SK-N-SH (cell line): ENCODE results near the gene SPDEF. TPM values are rescaled to one million over a fixed set of nuclear protein-coding genes. Genes with fewer than 3 reads are reported as not detected.

Experiments used
- CTCF ChIA-PET: fragments of 300-600, 350-600 bp; formaldehyde crosslinking; extraction: SDS; loops from one replicate; lab custom pipeline; 2021; lab: Yijun Ruan, JAX
- POLR2A ChIA-PET: fragments of 350-600 bp; sonication (Branson Sonifier 250); formaldehyde crosslinking; extraction: SDS; loops from one replicate; lab custom pipeline; 2020; ENCODE audit warnings: antibody characterized with exemption, inconsistent platforms; lab: Yijun Ruan, JAX
- DNase-seq: peaks from one replicate; pipeline ENCODE4 v3.0.0; 2012
- H2AFZ ChIP-seq: fragments of 200-600 bp; sonication (generic); 2 replicates; pipeline ENCODE4 v1.8.1; 2016; ENCODE audit warnings: antibody characterized with exemption, mild to moderate bottlenecking, low read depth
- H3F3A ChIP-seq: fragments of 200-600 bp; sonication (generic); replicated peaks from 2 replicates; pipeline ENCODE3; 2016; ENCODE audit warnings: antibody characterized with exemption, mild to moderate bottlenecking; ENCODE audit not compliant: insufficient read depth
- H3K27ac ChIP-seq, 2 experiments: fragments of 200-500 bp in 1 of 2; fragments of 200-600 bp in 1 of 2; sonication (Bioruptor generic) in 1 of 2; sonication (generic), shearing (Covaris generic) in 1 of 2; 2 replicates each; pipeline versions ENCODE4 v1.5.1 to v1.6.1; 2014 to 2016; ENCODE audit warnings: low read depth in 2 of 2, inconsistent platforms in 1 of 2, low read length in 1 of 2, mild to moderate bottlenecking in 1 of 2, mixed read lengths in 1 of 2
- H3K27me3 ChIP-seq: fragments of 200-600 bp; sonication (generic), shearing (Covaris generic); 2 replicates; pipeline ENCODE4 v1.6.1; 2016; ENCODE audit warnings: mixed run types; ENCODE audit not compliant: insufficient read depth
- H3K36me3 ChIP-seq, 2 experiments: fragments of 200-500 bp in 1 of 2; fragments of 200-600 bp in 1 of 2; sonication (Bioruptor generic) in 1 of 2; sonication (generic) in 1 of 2; replicated peaks in 1 of 2; 2 replicates each; pipeline versions ENCODE3 to v1.5.1; 2014 to 2016; ENCODE audit warnings: low read length in 1 of 2, mild to moderate bottlenecking in 1 of 2; ENCODE audit not compliant: insufficient read depth in 2 of 2, control insufficient read depth in 1 of 2
- H3K4me1 ChIP-seq, 2 experiments: fragments of 200-500 bp in 1 of 2; fragments of 200-600 bp in 1 of 2; sonication (Bioruptor generic) in 1 of 2; sonication (generic), shearing (Covaris generic) in 1 of 2; 2 replicates each; pipeline versions ENCODE4 v1.5.1 to v1.6.1; 2014 to 2016; ENCODE audit warnings: low read depth in 1 of 2, low read length in 1 of 2, mixed run types in 1 of 2; ENCODE audit not compliant: insufficient read depth in 2 of 2, control insufficient read depth in 1 of 2
- H3K4me2 ChIP-seq: fragments of 200-600 bp; sonication (generic), shearing (Covaris generic); 2 replicates; pipeline ENCODE4 v1.6.1; 2017; ENCODE audit warnings: mixed run types
- H3K4me3 ChIP-seq, 2 experiments: fragments of 200-500 bp in 1 of 2; fragments of 200-600 bp in 1 of 2; sonication (Bioruptor generic) in 1 of 2; sonication (generic), shearing (Covaris generic) in 1 of 2; 2 replicates each; pipeline versions ENCODE4 v1.5.1 to v1.8.1; 2014 to 2016; ENCODE audit warnings: low read depth in 2 of 2, inconsistent platforms in 1 of 2, low read length in 1 of 2, mild to moderate bottlenecking in 1 of 2, mixed read lengths in 1 of 2, moderate library complexity in 1 of 2
- H3K79me2 ChIP-seq: fragments of 200-600 bp; sonication (generic); 2 replicates; pipeline ENCODE4 v1.8.1; 2017; ENCODE audit warnings: mild to moderate bottlenecking; ENCODE audit not compliant: insufficient read depth
- H3K9ac ChIP-seq: fragments of 200-600 bp; sonication (generic); 2 replicates; pipeline ENCODE4 v1.6.1; 2017; ENCODE audit warnings: mixed run types
- H3K9me2 ChIP-seq: fragments of 200-600 bp; sonication (generic); 2 replicates; pipeline ENCODE4 v1.6.1; 2017; ENCODE audit warnings: mixed run types
- H3K9me3 ChIP-seq: fragments of 200-600 bp; sonication (generic); 2 replicates; pipeline ENCODE4 v1.6.1; 2017; ENCODE audit warnings: mixed run types, mild to moderate bottlenecking, moderate library complexity
- H4K20me1 ChIP-seq: fragments of 200-600 bp; sonication (generic); 2 replicates; pipeline ENCODE4 v1.6.1; 2017; ENCODE audit warnings: mild to moderate bottlenecking, mixed run types; ENCODE audit not compliant: insufficient read depth
- CHD2 ChIP-seq: fragments of 150-350 bp; IDR thresholded peaks from 2 replicates; pipeline ENCODE4 v1.6.1; 2018; ENCODE audit warnings: low read length; ENCODE audit not compliant: partially characterized antibody
- EP300 ChIP-seq, 2 experiments: IDR thresholded peaks; 2 replicates each; pipeline versions ENCODE4 v1.4.0 to v1.6.1; 2012; ENCODE audit warnings: borderline replicate concordance in 1 of 2, low read depth in 1 of 2, low read length in 1 of 2
- EZH2phosphoT487 ChIP-seq: fragments of 200-600 bp; sonication (generic); IDR thresholded peaks from 2 replicates; pipeline ENCODE4 v1.6.1; 2017; ENCODE audit warnings: low read depth, mixed run types, mild to moderate bottlenecking, antibody characterized with exemption, moderate library complexity, borderline replicate concordance
- FOSL2 ChIP-seq: IDR thresholded peaks from 2 replicates; pipeline ENCODE4 v1.4.0; 2012; ENCODE audit warnings: low read depth, mild to moderate bottlenecking, moderate library complexity, borderline replicate concordance
- FOXM1 ChIP-seq: IDR thresholded peaks from 2 replicates; pipeline ENCODE4 v1.4.0; 2012; ENCODE audit warnings: low read depth, mild to moderate bottlenecking
- IRF3 ChIP-seq: fragments of 150-350 bp; IDR thresholded peaks from 2 replicates; pipeline ENCODE4 v1.6.1; 2016; ENCODE audit warnings: mild to moderate bottlenecking, low read depth, low read length
- JUND ChIP-seq: IDR thresholded peaks from 2 replicates; pipeline ENCODE4 v1.4.0; 2012
- MEF2A ChIP-seq: IDR thresholded peaks from 2 replicates; pipeline ENCODE4 v1.4.0; 2012; ENCODE audit warnings: low read depth, borderline replicate concordance
- MXI1 ChIP-seq: IDR thresholded peaks from 2 replicates; pipeline ENCODE4 v1.6.1; 2012; ENCODE audit warnings: mild to moderate bottlenecking, low read depth, low read length, improper control_type of control experiment
- NFIC ChIP-seq: IDR thresholded peaks from 2 replicates; pipeline ENCODE4 v1.4.0; 2012; ENCODE audit warnings: borderline replicate concordance
- NRF1 ChIP-seq: IDR thresholded peaks from 2 replicates; pipeline ENCODE4 v1.6.1; 2012; ENCODE audit warnings: low read depth, mild to moderate bottlenecking, low read length
- POLR2AphosphoS5 ChIP-seq: IDR thresholded peaks from 2 replicates; pipeline ENCODE4 v1.6.1; 2012; ENCODE audit warnings: low read depth, low read length
- RAD21 ChIP-seq: IDR thresholded peaks from 2 replicates; pipeline ENCODE4 v1.6.1; 2012; ENCODE audit warnings: mild to moderate bottlenecking, low read length
- RCOR1 ChIP-seq: fragments of 150-350 bp; IDR thresholded peaks from 2 replicates; pipeline ENCODE4 v1.6.1; 2017; ENCODE audit warnings: antibody characterized with exemption, low read length
- RFX5 ChIP-seq: IDR thresholded peaks from 2 replicates; pipeline ENCODE4 v1.6.1; 2012; ENCODE audit warnings: mild to moderate bottlenecking, improper control_type of control experiment, low read length
- SMC3 ChIP-seq: IDR thresholded peaks from 2 replicates; pipeline ENCODE4 v1.6.1; 2012; ENCODE audit warnings: low read depth, low read length, improper control_type of control experiment
- TAF1 ChIP-seq: IDR thresholded peaks from 2 replicates; pipeline ENCODE4 v1.6.1; 2012; ENCODE audit warnings: low read depth, mild to moderate bottlenecking, low read length, moderate library complexity, borderline replicate concordance
- TCF12 ChIP-seq: IDR thresholded peaks from 2 replicates; pipeline ENCODE4 v1.4.0; 2012
- TEAD4 ChIP-seq: IDR thresholded peaks from 2 replicates; pipeline ENCODE4 v1.4.0; 2012; ENCODE audit warnings: mild to moderate bottlenecking, borderline replicate concordance; ENCODE audit not compliant: insufficient read depth
- YY1 ChIP-seq: IDR thresholded peaks from 2 replicates; pipeline ENCODE4 v1.4.0; 2012; ENCODE audit warnings: low read depth, mild to moderate bottlenecking
- ZBTB33 ChIP-seq: IDR thresholded peaks from 2 replicates; pipeline ENCODE4 v1.4.0; 2012; ENCODE audit warnings: low read depth, borderline replicate concordance
- WGBS: methylation state at CpG from one replicate; pipeline ENCODE4 v1.1.6; 2017; ENCODE audit warnings: low lambda C conversion rate; 5-methylcytosine and 5-hydroxymethylcytosine counted together
- polyA plus RNA-seq, 3 experiments: library from polyadenylated mRNA; depleted of rRNA; stranded (reverse); fragments of >200 nt; gene quantifications; 2 replicates each; pipeline ENCODE4 v1.2.3, GENCODE V29; 2012
- TF ChIP-seq, protein P1 (sequence below): fragments of 150-350 bp; IDR thresholded peaks from 2 replicates; pipeline ENCODE4 v1.6.1; 2017; ENCODE audit warnings: antibody characterized with exemption, low read length, low read depth, borderline replicate concordance
- TF ChIP-seq, protein P2 (sequence below): IDR thresholded peaks from 2 replicates; pipeline ENCODE4 v1.4.0; 2012; ENCODE audit warnings: low read depth, borderline replicate concordance

SPDEF gene
- polyA plus RNA-seq, 1 of the 3 experiments (the other 2 are of a cell fraction), result 0.10 TPM

DNA sequence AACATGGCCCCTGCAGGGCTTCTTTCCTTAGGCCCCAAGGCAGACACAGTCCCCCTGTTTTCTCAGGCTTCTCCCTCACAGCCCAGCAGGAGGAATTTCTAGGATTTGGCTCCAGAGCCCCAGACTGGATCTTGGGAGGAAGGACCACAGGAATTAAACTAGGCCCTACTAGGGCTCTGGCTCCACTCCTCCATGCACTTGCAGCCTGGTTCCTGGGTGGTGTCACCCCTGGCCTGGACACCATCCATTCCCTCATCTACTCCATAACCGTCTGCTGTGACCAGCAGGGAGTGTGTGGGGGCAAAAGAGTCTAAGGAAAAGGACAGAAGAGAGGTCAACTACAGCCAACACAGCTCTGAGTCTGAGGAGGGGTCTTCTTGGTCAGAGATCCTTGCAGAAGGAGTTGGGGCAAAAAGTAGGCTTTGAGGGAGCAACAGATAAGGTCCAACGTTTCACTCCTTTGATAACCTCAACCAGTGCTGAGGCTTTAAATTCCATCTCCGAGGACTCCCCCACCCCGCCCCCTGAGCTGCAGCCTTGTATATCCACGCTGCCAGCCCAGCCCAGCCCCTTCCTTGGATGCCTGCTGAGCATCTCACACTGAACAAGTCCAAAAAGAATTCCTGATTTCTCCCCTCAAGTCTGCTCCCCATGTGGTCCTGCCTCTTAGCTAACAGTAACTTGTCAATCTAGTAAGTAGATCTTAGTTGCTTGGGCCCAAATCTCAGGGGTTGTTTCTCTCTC is 27.9 kb upstream of the SPDEF start:
- no peaks in the 10 kb centered on the region for H4K20me1 ChIP-seq
- no peak overlapping the region for H3K9ac ChIP-seq
- H3K9me2 ChIP-seq, result no peaks in the 10 kb centered on the region
- no peak for DNase-seq
- no peak overlapping the region for H2AFZ ChIP-seq
- peaks cover 0 to 21% of the 10 kb centered on the region in 2 experiments; a peak in 1 of 4 replicates for H3K4me1 ChIP-seq
- no peaks in the 10 kb centered on the region; the same call in 1 of the 2 replicates for H3K79me2 ChIP-seq
- 79% methylated on average over 5 of the region's 5 CpGs for WGBS
- TF ChIP-seq POLR2AphosphoS5 (no peak), MXI1 (no peak), ZBTB33 (no peak)
- TF ChIP-seq, protein P1, sequence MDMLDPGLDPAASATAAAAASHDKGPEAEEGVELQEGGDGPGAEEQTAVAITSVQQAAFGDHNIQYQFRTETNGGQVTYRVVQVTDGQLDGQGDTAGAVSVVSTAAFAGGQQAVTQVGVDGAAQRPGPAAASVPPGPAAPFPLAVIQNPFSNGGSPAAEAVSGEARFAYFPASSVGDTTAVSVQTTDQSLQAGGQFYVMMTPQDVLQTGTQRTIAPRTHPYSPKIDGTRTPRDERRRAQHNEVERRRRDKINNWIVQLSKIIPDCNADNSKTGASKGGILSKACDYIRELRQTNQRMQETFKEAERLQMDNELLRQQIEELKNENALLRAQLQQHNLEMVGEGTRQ, result no peak
- H3K4me3 ChIP-seq, result no peak overlapping the region
- H3K9me3 ChIP-seq, result no peaks in the 10 kb centered on the region
- H3K27ac ChIP-seq, result no peak overlapping the region
- H3K4me2 ChIP-seq, result no peak overlapping the region
- ChIA-PET POLR2A (no interaction called here), CTCF (interaction anchor here (0.7 to 2.7 kb wide), 12 partner anchors 10 to 499 kb away, joined by 3 to 12 read pairs (median 3); no protein-coding TSS in a partner anchor)
- H3K36me3 ChIP-seq, result peaks cover 0 to 5% of the 10 kb centered on the region in 2 experiments
- H3F3A ChIP-seq, result no peaks in the 10 kb centered on the region
- H3K27me3 ChIP-seq, result no peaks in the 10 kb centered on the region

GRCh38 chr6:34583461-34583860 is 27.3 kb upstream of the SPDEF start:
- no peaks in the 10 kb centered on the region for H4K20me1 ChIP-seq
- POLR2A ChIA-PET, result no interaction called here
- no peaks in the 10 kb centered on the region; the same call in 1 of the 2 replicates for H3K79me2 ChIP-seq
- no peak overlapping the region for H3K4me2 ChIP-seq
- H3K27ac ChIP-seq, result no peak overlapping the region
- no peak overlapping the region for H2AFZ ChIP-seq
- peaks cover 0 to 21% of the 10 kb centered on the region in 2 experiments; a peak in 1 of 4 replicates for H3K4me1 ChIP-seq
- no peaks in the 10 kb centered on the region for H3F3A ChIP-seq
- H3K9ac ChIP-seq, result no peak overlapping the region
- H3K27me3 ChIP-seq, result no peaks in the 10 kb centered on the region
- H3K36me3 ChIP-seq, result peaks cover 0 to 5% of the 10 kb centered on the region in 2 experiments
- no peaks in the 10 kb centered on the region for H3K9me3 ChIP-seq
- no peaks in the 10 kb centered on the region for H3K9me2 ChIP-seq
- CTCF ChIA-PET, result interaction anchor here (0.7 to 2.7 kb wide), 10 partner anchors 10 to 500 kb away, joined by 3 to 12 read pairs (median 3); no protein-coding TSS in a partner anchor
- no peak for DNase-seq
- no peak overlapping the region for H3K4me3 ChIP-seq
- WGBS, result 96% methylated on average over 5 of the region's 6 CpGs
- TF ChIP-seq JUND, result no peak
- no peak for TF ChIP-seq CHD2
- no peak for TF ChIP-seq MXI1
- TF ChIP-seq SMC3, result peak; percentile 40
- no peak for TF ChIP-seq TEAD4
- TF ChIP-seq RAD21, result peak; percentile 36
- no peak for TF ChIP-seq NRF1
- no peak for TF ChIP-seq MEF2A
- TF ChIP-seq, protein P2, sequence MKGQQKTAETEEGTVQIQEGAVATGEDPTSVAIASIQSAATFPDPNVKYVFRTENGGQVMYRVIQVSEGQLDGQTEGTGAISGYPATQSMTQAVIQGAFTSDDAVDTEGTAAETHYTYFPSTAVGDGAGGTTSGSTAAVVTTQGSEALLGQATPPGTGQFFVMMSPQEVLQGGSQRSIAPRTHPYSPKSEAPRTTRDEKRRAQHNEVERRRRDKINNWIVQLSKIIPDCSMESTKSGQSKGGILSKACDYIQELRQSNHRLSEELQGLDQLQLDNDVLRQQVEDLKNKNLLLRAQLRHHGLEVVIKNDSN, result no peak
- TF ChIP-seq FOXM1, result no peak
- TF ChIP-seq NFIC, result no peak
- no peak for TF ChIP-seq POLR2AphosphoS5
- TF ChIP-seq TCF12, result no peak
- TF ChIP-seq IRF3, result no peak
- TF ChIP-seq TAF1, result no peak
- no peak for TF ChIP-seq FOSL2
- peak; percentile 44; the same call in 1 of the 2 replicates for TF ChIP-seq YY1
- no peak for TF ChIP-seq EP300 (IDR thresholded peaks at IDR 0.05; ENCODE audit: borderline replicate concordance in 1 of 2, low read depth in 1 of 2, low read length in 1 of 2)
- no peak for TF ChIP-seq EZH2phosphoT487
- no peak for TF ChIP-seq RFX5
- TF ChIP-seq RCOR1, result no peak
